NCI-H1048 (cell line): ENCODE data around the gene USP13.
"Not testable (repeated sequence)": the region's sequence is repeated elsewhere in the genome, so short reads cannot be mapped to it uniquely, and the experiment has no call there.

ENCODE experiments used
- DNase-seq: peaks from one replicate; lab custom pipeline; 2025; lab: John Stamatoyannopoulos, UW

USP13 gene, protein sequence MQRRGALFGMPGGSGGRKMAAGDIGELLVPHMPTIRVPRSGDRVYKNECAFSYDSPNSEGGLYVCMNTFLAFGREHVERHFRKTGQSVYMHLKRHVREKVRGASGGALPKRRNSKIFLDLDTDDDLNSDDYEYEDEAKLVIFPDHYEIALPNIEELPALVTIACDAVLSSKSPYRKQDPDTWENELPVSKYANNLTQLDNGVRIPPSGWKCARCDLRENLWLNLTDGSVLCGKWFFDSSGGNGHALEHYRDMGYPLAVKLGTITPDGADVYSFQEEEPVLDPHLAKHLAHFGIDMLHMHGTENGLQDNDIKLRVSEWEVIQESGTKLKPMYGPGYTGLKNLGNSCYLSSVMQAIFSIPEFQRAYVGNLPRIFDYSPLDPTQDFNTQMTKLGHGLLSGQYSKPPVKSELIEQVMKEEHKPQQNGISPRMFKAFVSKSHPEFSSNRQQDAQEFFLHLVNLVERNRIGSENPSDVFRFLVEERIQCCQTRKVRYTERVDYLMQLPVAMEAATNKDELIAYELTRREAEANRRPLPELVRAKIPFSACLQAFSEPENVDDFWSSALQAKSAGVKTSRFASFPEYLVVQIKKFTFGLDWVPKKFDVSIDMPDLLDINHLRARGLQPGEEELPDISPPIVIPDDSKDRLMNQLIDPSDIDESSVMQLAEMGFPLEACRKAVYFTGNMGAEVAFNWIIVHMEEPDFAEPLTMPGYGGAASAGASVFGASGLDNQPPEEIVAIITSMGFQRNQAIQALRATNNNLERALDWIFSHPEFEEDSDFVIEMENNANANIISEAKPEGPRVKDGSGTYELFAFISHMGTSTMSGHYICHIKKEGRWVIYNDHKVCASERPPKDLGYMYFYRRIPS

DNA sequence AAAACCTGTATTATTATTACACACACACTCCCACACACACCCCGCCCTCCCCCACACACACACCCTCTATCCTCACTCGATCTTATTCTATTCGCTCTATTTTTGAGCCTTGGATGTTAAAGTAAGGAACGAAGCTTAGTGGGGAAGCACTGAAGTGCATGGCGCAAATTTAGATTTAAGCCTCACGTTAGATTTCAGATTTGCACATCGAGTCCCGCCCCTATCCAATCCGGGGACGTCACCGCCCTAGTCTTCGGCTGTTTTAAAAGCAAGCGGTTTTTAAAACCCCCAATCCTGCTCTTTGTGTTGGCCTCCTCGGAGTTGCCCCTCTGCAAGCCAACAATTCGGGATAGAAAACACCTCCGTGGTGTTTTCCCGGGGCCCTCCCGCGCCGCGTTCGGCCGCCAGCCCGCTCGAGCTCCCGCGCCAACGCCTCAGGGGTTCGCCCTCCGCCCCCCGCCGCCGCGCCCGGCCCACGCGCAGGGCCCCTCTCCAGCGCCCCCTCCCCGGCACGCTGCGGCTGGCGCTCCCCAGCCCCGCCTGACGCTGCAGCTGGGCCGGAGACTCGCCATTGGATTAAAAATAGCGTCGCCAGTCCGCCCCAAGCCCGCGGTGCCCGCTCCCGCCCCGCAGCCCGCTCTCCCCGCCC is at the start of gene USP13:
TSS of gene USP13 (plus strand) at position 594 of the 649 bp plus-strand sequence. CDS start 186 bp downstream, outside the sequence.
- DNase-seq: peak; percentile 73

DNA sequence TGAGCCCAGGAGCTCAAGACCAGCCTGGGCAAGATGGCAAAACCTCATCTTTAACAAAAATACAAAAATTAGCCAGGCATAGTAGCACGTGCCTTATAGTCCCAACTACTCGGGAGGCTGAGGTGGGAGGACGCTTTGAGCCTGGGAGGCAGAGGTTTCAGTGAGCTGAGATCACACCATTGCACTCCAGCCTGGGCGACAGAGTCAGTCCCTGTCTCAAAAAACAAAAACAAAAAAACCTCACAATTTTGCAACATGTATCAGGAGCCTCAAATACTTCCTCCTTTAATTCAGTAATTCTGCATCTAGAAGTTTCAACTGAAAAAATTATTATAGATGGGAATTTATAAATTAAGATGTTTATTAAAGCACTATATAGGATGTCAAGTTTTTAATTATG is 49.5 kb upstream of the USP13 start:
- DNase-seq: no peak

DNA sequence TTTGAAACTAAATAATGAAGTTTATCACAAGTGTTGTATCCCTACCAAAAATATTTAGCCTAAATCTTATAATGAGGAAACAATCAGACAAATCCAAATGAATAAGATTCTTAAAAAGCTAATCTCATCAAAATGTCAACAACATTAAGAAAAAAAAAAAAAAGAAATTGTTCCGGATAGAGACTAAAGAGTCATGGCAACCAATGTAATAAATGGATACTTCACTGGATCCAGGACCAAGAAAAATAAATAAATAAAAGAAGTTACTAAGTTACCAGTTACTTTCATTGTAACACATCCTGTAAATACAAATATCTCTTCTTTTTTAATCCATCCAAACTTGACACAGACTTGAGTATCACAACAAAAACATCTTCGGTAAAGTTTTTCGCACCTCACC is 49.0 kb upstream of the USP13 start:
- DNase-seq: no peak

DNA sequence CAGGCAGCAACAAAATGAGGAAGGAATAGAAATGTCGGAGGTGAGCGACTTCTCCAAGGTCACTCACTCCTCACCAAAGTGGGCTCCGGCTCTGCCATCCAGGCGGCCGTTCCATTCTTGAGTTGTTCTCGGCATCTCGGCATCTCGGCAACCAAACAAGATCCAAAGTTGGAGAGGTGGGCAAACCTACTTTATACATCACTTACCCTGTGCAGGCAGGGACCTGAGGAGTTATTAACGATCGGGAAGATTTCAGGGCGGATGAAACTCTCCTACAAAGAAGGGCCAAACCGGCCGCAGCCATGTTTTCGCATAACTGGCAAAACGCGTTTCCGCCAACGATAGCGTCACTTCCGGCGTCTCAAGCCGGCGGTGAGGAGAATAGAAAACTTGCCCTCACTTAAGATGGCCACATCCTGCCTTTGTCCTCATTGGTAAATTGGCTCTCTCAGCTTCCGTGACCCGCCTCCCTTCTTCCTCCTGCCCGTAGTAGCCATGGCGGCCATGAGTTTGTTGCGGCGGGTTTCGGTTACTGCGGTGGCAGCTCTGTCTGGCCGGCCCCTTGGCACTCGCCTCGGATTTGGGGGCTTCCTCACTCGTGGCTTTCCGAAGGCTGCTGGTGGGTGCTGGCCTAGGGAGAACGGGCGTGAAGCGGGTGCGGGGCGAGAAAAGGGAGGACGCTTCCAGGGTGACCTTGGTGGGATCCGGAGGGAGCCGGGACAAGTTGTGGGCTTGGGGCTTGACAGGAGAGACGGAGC is 48.3 kb upstream of the USP13 start, which contains the start of the genes MRPL47 and NDUFB5:
TSS of gene MRPL47 (minus strand) at position 318 of the 758 bp plus-strand sequence. CDS start at position 304, 14 bp downstream.
TSS of gene NDUFB5 (plus strand) at position 474 of the 758 bp plus-strand sequence. CDS start at position 496, 22 bp downstream.
- DNase-seq: peak; percentile 87

DNA sequence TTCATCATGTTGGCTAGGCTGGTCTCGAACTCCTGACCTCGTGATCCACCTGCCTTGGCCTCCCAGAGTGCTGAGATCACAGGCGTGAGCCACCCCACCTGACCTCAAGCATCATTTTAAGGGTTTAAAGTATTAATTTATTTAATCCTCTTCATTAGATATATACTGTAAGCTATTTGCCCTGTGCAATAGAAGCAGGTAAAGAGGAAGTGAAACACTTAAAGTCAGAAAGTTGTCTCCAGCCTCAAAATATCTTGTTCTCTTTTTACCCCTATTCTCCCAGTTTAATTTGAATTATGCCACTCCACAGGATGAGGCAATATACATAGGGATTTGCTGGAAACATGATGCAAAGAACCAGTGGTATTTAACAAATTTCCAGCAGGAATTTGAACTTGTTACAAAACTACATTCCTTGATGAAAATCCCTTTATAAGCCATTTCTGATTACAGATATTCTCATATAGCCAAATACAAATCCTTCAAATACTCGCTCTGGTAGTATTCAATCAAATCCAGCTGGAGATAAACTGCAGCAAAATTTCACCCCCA is 46.2 kb upstream of the USP13 start:
- DNase-seq: no peak

DNA sequence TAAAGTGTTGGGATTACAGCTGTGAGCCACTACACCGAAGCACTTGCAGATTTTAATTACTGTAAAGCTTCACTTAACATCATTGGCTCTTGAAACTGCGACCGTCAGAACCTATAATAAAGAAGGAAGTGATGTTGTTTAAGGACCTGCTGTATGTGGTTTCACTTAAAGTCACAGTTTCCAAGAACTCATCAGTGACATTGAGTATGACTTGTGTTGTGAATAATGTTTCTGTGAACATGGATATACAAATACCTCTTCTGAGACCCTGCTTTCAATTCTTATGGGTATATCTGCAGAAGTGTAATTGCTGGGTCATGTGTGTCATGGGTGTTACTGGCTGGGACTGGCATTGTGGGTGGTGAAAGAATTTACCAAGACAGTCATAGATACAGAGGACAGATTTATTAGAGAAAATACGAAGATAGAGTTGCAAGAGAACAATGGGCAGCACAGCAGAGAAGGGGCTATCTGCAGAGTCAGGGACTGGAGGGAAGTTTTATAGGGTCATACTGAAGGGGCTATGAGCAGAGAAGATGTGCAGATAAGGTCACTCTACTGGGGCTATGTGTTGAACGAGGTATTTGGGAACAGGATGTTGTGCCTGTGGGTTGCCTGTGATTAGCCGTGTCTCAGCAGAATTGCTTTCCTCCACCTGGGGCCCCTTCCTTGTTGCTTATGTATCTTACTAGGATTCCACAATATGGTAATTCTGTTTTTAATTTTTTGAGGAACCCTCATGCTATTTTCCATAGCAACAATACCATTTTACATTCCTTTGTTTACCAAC is 43.7 kb upstream of the USP13 start:
- no peak for DNase-seq

DNA sequence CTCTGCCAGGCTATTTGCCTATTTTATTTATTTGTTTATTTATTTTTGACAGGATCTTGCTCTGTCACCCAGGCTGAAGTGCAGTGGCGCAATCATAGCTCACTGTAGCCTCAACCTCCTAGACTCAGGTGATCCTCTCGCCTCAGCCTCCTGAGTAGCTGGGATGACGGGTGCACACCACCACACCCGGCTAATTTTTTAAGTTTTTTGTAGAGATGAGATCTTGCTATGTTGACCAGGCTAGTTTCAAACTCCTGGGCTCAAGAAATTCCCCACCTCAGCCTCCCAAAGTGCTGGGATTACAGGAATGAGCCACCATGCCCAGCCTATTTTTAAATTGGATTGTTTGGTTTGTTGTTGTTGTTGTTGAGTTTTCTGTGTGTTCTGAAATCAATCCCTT is 42.8 kb upstream of the USP13 start:
- DNase-seq: no peak

DNA sequence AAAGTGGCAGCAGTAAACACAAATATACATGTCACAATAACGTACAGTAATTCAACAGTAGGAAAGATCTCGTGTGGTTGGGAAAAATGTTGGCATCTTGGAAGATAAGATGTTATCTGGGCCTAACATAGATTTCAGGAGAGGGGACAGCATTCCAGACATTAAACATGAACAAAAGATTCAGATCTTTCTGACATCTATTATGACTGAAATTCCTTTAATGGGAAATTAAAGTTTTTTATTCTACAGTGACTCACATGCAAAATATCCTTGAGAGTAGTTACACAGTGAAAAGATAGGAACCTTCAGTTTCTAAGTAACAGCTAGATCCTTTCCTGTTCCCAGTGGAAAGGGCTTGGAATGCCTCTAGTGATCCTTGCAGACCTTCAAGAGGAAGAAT is 39.0 kb upstream of the USP13 start:
- no peak for DNase-seq

DNA sequence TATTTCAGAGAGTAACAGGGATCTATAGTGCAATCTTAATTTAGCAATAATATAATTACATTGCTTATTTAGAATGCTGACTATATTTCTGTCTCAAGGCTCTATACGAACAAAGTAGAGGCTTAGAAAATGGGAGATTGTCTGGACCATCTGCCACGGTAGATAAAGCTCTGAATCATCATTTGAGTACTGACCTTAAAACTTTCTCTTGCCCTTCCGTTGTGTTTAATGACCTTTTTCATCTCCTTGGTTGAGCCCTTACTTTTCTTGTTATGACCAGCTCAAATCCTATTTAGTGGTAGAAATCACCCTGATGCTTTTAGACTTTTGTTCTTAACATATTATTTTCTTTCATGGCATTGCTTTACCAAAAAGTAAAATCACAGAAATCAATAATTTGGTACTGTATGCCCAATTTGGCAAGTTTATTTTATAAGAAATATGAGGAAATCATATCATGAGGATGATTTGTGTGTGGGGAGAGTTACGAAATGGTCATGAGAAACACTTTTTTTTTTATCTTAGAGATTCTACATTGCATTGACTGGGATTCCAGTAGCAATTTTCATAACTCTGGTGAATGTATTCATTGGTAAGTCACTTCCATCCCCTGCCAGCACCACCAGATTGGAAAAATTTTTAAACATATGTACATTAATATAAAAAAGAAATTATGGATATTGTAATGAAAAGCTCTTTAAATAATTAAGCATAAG is 37.2 kb upstream of the USP13 start:
- DNase-seq: no peak

DNA sequence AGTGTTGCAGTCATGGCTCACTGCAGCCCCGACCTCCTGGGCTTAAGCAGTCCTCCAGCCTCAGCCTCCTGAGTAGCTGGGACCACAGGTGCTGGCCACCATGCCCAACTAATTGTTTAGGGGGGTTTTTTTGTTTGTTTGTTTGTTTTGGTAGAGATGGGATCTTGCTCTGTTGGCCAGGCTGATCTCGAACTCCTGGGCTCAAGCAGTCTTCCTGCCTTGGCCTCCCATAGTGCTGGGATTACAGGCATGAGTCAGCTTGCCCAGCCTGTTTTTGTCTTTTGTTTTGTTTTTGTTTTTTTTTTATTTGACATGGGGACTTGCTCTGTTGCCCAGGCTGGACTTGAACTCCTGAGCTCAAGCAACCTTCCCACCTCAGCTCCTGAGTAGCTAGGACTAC is 30.8 kb upstream of the USP13 start:
- no peak for DNase-seq

DNA sequence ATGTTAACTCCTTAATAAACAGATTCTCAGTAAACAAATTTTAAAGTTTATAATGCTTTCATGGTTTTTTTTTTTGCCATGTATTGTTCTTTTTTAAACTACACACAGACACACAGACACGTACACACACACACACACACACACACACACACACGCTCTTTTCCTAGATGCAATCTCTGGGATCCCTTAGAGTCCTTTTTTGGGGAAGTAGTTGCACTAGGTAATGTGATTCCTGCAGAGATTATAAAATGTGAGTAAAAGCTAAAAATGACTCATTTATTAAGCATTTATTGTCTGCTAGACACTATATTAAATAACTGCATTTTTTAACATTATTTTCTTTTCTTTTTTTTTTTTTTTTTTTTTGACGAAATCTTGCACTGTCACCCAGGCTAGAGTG is 28.4 kb upstream of the USP13 start:
- no peak for DNase-seq

DNA sequence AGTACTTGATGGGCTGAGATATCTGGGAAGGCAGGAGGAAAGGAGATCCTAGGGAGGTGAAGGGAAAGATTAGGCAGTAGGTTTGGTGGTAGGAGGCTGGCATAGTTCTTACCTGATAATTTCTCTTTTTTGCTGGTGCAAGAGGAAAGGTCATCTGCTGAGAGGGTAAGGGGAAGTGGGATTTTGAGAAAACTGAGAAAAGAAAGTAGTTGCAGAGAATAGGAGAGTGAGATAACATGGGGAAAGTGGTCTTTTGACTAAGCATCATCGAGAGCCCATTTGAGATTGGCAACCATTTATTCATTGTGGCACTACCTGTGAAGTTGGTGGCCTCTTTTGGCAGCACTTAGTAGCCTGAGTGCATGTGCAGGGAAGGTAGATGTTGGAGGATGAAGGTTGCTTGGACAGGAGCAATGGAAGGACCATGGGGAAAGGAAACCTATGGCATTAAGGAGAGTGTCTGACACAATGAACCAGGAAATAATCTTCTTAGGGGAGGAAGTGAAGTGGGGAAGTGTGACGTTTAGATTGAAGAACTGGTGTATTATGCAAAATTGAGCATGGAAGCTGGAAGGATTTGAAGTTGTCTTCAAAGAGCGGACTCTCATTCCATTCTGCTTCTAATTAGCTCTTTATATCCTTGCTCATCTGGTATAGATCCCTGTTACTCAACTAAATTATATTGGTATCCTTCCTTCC is 21.9 kb upstream of the USP13 start:
- no peak for DNase-seq

DNA sequence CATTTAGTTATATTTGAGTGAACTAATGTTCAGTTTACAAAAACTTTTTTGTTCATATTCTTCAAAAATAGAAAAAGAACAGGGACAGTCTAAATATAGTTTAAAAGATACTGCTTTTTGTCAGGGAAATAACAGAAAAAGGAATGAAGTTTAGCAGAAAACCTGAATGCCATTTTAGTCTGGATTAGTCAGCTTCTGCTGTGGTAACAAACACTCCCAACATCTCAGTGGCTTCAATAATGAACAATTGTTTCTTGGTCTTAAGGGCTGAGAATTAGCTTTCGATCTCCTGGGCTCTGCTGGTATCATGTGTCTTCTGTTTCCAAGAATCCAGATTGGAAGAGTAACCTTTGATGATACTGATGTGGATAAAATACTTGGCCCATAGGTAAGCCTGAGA is 12.4 kb upstream of the USP13 start:
- DNase-seq: no peak

DNA sequence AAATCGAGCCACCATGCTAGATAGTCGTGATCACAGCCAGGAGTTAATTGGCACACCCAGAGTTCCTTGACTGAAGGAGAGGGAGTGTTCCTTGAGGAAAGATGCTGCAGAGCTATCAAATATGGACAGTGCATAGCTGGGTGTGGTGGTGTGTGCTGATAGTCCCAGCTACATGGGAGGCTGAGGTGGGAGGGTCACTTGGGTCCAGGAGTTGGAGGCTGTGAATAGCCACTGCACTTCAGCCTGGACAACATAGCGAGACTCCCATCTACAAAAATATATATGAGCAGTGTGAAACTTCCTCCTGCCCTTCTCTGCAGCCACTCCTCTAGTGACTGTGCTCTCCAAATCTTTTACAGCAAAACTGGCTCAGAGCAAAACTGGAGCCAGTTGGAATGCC is 10.0 kb upstream of the USP13 start:
- no peak for DNase-seq

DNA sequence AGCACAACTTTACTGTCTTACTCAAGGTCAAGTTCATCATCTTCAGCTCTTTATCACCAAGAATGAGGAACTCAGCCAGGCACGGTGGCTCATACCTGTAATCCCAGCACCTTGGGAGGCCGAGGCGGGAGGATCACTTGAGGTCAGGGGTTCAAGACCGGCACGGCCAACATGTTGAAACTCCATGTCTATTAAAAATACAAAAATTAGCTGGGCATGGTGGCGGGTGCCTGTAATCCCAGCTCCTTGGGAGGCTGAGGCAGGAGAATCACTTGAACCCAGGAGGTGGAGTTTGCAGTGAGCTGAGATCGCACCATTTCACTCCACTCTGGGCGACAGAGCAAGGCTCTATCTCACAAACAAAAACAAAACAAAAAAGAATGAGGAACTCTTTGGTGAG is 9.0 kb upstream of the USP13 start:
- DNase-seq: not testable (repeated sequence)

DNA sequence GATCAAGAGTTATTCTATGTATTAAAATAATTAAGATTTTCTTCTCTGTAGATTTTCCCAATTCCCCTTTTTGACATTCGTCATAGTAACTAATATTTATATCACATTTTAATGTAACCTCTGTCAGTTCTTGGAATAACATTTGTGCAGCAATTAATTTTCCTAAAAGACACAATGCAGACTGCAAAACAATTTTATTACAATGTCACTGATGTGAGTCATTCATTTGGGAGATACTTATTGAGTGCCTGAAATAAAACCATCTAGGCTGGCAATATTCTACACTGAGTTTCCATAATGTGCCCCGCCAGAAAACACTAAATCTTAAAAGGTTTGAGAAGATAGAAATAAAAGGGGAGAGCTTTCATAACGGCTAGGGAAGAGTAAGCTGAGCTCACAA is 6.7 kb upstream of the USP13 start:
- DNase-seq: no peak

DNA sequence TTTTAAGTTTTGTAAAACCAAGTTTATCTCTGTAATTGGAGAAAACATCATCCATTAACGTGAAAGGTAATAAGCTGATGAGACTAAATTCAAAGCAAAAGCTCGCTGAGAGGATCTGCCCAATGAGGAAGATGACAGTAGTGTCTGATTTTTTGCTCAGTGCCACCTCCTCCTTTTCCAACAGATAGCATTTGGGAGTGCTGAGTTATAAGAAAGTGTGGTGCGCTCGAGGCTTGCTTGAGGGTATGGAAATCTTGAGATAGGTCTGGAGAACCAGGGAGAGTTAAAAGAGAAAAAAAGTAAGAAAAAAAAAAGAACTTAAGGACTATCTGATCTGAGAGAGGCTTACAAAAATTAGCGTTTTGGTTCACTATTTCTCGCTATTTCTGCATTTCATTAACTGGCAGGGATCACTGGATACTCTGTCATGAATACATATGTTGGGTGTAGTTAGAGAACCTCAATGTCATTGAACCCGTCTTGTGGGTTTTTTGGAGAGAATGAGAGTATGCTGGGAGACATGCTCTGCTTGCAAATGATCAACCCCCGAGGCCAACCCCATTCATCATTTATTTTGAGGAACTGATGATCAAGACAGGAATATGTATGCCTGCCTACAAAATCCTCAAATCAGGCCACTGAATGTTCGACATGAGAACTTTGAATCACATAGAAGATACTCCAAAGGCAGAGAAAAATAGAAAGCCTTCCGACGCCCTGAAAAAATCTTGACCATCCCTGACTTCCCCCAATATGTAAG is 973 bp upstream of the USP13 start:
- DNase-seq: no peak

DNA sequence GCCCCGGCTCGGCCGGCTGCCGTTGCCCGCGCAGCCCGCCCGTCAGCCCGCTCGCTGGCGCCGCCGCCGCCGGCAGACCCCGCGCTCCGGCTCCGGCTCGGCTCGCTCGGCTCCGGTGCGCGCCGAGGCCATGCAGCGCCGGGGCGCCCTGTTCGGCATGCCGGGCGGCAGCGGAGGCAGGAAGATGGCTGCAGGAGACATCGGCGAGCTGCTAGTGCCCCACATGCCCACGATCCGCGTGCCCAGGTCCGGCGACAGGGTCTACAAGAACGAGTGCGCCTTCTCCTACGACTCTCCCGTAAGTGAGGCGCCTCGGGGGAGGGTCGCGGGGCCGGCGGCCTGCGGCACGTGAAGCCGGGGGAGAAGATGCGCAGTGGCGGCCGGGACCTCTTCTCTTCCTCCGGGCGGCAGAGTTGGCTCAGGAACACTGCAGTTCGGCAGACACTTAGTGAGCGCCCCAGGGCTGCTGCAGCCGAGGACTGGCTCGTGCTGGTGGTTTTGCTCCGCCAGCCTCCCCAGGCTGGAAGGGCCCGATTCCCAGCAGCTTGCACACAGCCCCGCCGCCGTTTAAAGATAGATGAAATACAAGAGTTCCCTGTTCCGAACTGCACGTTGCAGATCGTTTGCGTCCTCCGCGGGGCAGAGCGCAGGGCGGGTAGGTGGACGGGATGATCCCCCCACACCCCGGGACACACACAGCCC is 407 bp downstream of the USP13 start:
- DNase-seq: peak; percentile 39
